Cortex of kidney (tissue), 1 donor: ENCODE data around the gene C10orf143.
"Not testable (repeated sequence)": the region's sequence is repeated elsewhere in the genome, so short reads cannot be mapped to it uniquely, and the experiment has no call there.

Experiments used
- DNase-seq: peaks from one replicate; lab custom pipeline; 2025; lab: John Stamatoyannopoulos, UW

The C10orf143 gene

GRCh38 chr10:130111113-130111851 lies 652 bp upstream of the C10orf143 start:
- DNase-seq: peak; percentile 38

GRCh38 chr10:130109796-130110245 lies 809 bp downstream of the C10orf143 start:
- no peak for DNase-seq

- DNase-seq: no peak
These were observed 1.6 kb downstream of the C10orf143 start for GRCh38 chr10:130108934-130109604.

- DNase-seq: not testable (repeated sequence)
These were observed 2.5 kb downstream of the C10orf143 start for GRCh38 chr10:130108146-130108545.

GRCh38 chr10:130105724-130106123 lies 4.9 kb downstream of the C10orf143 start:
- DNase-seq: no peak

- no peak for DNase-seq
These were observed 11.3 kb downstream of the C10orf143 start for GRCh38 chr10:130099344-130099743.

- not testable (repeated sequence) for DNase-seq
These were observed 20.1 kb downstream of the C10orf143 start for GRCh38 chr10:130090565-130090964.

- no peak for DNase-seq
These were observed 30.2 kb downstream of the C10orf143 start for GRCh38 chr10:130080461-130080814.

- DNase-seq: no peak
These were observed 30.8 kb downstream of the C10orf143 start for GRCh38 chr10:130079614-130080460.

GRCh38 chr10:130078120-130078519 lies 32.5 kb downstream of the C10orf143 start:
- DNase-seq: no peak

GRCh38 chr10:130076681-130077080 lies 33.9 kb downstream of the C10orf143 start:
- no peak for DNase-seq

- no peak for DNase-seq
These were observed 36.0 kb downstream of the C10orf143 start for GRCh38 chr10:130074639-130075038.

GRCh38 chr10:130073912-130074311 lies 36.7 kb downstream of the C10orf143 start:
- DNase-seq: no peak

- DNase-seq: no peak
These were observed 38.4 kb downstream of the C10orf143 start for GRCh38 chr10:130072247-130072646.

GRCh38 chr10:130067893-130068292 lies 42.7 kb downstream of the C10orf143 start:
- no peak for DNase-seq

GRCh38 chr10:130066743-130067142 lies 43.9 kb downstream of the C10orf143 start:
- no peak for DNase-seq

- DNase-seq: no peak
These were observed 45.4 kb downstream of the C10orf143 start for GRCh38 chr10:130065251-130065650.

GRCh38 chr10:130064783-130065182 lies 45.8 kb downstream of the C10orf143 start:
- no peak for DNase-seq

GRCh38 chr10:130062976-130063375 lies 47.7 kb downstream of the C10orf143 start:
- no peak for DNase-seq

- DNase-seq: no peak
These were observed 48.4 kb downstream of the C10orf143 start for GRCh38 chr10:130062201-130062600.

- DNase-seq: no peak
These were observed 48.9 kb downstream of the C10orf143 start for GRCh38 chr10:130061760-130062159.

- no peak for DNase-seq
These were observed 56.6 kb downstream of the C10orf143 start for GRCh38 chr10:130054021-130054420.

- DNase-seq: no peak
These were observed 57.1 kb downstream of the C10orf143 start for GRCh38 chr10:130053561-130053960.
